Glomerular visceral epithelial cell (primary cell): ENCODE results near the gene ITGB2.
A peak's percentile ranks its signal among the peaks of the same experiment; 100 is the strongest.

Source experiments
- DNase-seq: peaks from one replicate; pipeline ENCODE4 v3.0.0-alpha.2; 2016; ENCODE audit errors: extremely low spot score

The ITGB2 gene

DNA sequence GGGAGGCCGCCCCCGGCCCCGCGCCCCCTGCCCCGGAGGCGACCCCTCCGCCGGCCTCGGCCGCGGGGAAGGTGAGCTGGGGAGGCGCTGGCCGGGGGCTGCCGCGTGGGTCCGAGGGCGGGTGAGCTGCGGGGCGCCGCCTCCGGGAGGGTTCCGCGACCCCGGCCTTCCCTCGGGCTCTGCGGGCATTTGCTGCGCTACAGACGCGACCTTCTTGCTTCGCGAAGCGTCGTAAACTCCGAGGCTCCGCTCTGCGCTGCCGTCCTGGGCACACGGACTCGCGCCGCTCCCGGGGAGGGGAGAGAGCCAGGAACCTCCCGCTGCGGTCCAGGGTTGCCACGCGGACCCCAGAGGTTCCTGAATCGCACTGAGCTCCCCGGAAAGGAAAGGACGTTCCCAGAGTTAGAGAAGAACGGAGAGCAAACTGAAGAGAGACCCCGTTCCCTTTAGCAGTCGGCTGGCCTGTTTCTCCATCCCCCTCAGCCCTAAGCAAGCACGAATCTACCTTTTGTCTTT, 19.5 kb upstream of the ITGB2 start:
- peak; percentile 26 for DNase-seq

DNA sequence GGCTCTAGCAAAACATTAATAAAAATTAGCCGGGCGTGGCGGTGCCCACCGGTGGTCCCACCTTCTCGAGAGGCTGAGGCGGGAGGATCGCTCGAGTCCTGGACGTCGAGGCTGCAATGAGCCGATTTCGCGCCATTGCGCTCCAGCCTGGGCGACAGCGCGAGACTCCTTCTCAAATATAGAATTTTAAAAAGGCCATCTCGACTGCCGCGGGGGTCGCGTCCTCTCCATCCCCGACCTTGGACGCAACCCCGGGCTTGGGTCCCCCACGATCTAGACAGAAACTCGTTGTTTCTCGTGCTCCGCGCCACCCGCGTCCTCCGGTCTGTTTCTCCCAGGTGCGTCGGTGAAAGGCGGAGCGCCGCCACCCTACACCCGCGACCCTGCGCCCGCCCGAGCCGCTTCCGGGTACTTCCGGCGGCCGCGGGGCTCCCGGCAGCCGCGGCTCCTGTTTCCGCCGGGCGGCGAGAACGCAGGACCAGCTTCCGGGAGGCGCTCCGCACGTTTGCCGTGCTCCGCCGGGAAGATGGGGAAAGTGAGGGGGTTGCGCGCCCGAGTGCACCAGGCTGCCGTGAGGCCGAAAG, 18.9 kb upstream of the ITGB2 start, which contains the start of gene SLX9:
Gene SLX9 (plus strand): TSS at position 498 of the 584 bp plus-strand sequence. CDS start 29 bp downstream, at position 527.
- peak; percentile 82 for DNase-seq

DNA sequence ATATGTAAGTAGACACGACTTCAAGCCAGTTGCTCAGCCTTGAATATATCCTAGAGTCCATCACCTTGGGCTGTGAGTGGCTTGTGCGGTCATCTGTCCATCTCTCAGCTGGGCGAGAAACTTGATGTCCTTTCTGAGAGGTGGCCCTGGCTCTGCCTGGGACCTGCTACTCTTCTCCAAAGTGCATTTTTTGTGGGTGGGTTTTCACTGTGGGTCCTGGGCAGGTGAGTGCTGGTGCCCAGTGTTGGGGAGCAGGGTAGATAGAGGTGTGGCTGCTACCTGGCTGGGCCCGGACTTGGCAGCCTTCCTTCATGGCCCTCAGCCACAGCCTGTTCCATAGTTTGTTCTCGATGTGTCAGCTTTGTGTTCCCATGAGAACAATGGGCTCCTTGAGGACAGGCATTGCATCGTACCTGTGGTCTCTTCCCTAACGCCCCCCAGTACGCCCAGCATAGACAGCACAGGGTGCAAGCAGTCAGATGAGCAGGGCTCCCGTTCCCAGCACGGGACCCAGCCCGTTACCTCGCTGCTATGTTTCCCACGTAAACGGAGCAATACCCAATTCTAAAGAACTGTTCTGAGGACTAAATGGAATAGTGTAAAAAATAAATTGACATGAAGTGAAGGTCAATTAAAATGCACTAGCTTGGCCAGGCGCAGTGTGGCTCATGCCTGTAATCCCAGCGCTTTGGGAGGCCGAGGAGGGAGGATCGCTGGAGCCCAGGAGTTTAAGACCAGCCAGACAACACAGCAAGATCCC, 18.3 kb upstream of the ITGB2 start:
- no peak for DNase-seq

DNA sequence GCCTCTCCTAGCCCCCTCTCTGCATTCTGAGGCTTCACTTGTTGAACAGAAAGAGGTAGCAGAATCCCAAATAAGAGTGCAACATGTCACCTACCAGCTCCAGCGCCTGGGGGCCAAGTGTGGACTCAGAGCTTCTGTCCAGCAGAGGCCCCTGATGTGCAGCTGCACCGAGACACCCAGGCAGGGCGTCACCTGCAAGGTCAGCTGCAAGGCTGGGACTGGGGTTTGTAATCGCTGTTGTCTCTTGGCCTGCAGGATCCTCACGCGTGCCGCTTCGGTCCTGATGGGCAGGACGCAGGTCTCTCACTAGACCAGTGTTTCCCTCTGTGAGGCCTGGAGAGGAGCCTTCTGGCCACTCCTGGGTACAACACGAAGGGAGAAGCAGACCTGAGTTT, 14.8 kb upstream of the ITGB2 start:
- DNase-seq = no peak

DNA sequence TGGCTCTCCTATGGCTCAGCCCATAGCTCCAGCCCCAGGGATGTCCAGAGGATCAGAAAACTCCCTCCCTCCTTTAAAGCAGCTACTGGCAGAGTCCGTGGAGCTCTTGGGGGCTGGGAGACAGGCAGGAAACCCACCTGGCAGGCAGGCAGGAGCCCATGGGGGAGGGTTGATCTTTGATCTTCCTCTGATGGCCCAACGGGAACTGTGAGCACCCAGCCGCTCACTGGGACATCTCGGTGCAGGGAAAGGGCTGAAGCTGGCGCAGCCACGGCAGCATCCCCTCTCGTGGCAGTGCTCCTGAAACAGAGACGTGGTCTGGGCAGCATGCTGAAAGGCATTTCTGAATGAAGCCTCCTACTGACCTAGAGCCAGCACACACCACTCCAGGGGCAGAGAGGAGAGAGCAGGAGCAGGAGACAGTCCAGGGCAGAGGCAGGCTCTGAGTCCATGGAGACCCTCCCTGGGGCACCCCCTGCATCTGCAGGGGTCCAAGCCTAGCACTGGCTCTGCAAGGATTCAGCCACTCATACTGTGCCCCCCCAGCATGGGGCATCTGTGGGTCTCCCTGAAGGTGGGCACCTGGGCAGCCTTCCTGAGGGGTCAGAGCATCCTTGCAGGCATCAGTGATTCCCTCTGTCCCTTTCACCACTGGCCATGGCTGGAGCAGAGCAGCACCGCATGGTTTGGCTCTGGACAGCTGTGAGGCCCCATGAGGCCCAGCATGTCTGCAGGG, 14.3 kb upstream of the ITGB2 start:
- no peak for DNase-seq

DNA sequence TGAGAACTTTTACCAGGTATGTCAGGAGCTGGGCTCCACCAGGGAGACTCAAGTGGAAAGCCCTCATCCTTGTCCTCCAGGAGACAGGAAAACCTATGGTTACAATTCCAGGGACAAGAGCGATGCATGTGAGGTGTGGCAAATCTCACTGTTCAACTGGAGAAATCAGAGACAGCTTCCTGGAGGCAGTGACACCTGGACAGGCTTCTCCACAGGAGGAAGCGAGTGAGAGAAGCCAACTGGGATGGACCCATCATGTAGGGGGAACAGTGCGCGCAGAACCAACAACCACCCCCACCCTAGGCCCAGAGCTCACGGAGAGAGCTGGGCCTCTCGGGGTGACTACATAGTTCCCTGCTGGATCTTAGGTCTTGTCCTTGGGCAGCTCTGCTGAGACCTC, 13.6 kb upstream of the ITGB2 start:
- DNase-seq = no peak

DNA sequence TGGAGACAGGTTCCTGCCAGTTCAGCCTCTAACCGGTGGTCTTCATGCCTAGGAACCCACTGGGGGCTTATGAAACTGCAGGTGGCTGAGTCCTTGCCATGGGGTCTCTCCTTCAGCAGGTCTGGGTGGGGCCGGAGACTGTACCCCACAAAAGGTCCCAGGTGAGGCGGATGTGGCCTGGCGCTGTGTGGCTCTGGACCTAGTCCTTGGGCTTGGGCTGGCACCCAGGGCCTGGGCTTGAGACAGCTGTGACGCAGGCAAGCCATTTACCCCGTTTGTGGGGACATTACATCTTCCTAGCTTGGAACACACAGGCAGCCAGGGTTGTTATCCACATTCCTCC, 13.2 kb upstream of the ITGB2 start:
- no peak for DNase-seq

DNA sequence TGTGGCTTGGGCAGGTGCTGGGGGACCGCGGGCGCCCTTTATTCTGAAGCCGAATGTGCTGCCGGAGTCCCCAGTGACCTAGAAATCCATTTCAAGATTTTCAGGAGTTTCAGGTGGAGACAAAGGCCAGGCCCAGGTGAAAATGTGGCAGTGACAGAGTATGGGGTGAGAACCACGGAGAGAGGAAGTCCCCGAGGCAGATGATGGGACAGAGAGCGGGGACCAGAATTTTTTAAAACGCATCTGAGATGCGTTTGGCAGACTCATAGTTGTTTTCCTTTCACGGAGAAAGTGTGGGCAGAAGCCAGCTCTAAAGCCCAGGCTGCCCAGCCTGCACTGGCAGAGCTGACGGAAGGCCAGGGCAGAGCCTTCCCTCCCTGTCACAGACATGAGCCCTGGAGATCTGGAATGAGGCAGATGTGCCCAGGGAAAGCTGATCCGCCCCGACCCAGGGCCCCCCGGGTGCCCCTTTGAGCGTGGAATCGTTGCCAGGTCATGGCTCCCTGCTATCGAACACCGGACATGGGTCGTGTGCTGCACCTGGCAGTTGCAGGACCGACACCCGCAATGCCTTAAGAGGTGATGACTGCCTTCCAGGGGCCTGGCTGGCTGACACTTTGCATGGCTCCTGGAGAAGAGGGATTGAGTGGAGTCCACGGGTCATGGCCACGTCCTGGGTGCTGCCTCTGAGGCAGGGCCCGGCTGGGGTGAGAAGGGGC, 12.7 kb upstream of the ITGB2 start:
- DNase-seq = no peak

DNA sequence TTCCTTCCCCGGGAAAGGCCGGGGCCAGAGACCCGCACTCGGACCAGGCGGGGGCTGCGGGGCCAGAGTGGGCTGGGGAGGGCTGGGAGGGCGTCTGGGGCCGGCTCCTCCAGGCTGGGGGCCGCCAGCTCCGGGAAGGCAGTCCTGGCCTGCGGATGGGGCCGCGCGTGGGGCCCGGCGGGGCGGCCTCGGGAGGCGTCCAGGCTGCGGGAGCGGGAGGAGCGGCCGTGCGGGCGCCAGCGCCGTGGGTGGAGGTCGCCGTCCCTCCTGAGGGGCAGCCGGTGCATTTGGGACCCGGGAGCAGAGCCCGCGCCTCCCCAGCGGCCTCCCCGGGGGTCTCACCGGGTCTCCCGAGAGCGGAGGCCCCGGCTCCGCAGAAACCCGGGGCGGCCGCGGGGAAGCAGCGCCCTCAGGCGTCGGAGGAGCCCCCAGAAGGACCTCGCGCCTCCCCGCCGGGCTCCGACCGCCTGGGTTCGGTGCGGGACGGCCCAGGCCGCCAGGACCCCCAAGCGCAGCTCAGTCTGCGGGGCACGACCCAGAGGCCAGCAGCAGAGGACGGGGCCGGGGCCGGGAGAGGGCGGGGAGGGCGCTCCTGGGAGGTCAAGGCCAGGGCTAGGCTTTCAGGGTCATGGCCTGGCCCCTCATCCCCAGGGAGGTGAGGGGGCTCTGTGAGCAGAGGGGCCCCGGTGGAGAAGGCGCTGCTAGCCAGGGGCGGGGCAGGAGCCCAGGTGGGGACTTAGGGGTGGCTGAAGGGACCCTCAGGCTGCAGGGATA, 11.9 kb upstream of the ITGB2 start:
- no peak for DNase-seq

DNA sequence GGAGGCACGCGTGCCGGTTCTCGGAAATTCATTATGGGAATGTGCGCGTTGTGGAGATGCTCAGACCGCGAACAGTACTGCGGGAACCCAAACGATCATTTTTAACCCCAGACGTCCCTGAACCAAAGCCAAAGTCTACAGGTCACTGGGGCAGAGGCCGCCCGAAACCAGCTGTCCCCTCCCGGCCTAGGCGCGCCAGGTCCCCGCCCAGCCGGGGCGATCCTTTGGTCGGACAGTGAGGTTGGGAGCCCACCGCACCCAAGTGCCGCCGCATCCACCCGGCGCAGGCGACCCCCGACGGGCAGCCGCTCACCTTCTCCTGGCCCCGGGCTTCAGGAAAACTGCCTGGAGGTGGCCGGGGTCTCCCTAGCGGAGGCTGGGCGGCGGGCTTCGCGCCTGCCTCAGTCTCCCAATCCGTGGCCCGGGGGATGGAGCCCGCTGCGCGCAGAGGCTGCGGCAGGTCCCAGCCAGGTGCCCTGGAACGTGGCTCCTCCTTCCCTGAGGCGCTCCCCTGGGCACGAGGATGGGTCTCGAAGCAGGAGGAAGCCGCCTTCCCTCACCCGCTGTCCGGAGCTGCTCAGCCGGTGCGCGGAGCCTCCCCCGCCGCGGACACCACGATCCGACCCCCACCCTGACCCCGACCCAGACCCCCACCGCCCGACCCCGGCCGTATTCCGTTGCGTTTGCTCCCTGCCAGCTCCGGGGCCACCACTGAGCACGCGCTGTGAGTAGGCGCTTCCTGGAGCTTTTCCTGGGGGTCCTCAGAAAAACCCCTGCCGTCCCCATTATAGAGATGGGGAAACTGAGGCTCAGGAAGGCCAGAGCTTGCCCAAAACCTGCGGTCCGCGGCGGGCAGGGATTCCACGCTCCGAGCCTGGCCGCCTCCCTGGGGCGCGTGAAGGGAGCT, 11.1 kb upstream of the ITGB2 start:
- no peak for DNase-seq

DNA sequence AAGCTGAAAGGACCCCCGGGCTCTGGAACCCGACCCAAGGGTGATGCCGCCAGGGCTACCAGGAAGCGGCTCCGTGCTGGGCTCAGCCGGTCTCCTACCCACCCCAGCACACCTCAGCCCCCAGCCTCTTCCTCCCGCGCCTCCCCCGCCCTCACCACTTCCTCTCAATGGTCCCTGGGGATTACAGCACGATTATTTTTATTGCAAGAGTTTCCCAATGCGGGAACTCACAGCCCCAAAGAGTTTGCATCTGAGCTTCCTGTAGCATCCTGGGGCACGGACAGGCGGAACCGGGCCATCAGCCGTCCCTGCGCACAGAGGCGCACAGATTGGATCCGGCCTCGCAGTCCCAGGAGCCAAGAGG, 10.4 kb upstream of the ITGB2 start:
- no peak for DNase-seq

DNA sequence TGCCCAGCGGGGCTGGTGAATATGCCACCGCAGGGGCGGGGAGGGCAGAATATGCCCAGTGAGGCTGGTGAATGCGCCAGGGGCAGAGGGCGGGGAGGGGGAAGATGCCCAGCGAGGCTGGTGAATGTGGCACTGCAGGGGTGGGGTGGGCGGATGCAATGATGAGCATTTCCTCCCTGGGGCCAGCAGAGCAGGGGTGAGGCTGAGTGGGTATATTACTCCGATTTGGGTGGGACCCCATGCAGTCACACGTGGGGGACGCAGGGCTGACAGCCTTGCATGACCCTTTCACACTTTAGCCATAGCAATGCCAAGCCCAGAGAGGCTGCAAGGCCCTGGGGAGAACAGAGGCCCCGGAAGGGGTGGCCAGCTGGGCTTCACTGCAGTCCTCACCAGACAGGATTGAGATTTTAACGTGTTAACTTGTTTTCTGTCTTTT, 9.9 kb upstream of the ITGB2 start:
- DNase-seq = no peak

DNA sequence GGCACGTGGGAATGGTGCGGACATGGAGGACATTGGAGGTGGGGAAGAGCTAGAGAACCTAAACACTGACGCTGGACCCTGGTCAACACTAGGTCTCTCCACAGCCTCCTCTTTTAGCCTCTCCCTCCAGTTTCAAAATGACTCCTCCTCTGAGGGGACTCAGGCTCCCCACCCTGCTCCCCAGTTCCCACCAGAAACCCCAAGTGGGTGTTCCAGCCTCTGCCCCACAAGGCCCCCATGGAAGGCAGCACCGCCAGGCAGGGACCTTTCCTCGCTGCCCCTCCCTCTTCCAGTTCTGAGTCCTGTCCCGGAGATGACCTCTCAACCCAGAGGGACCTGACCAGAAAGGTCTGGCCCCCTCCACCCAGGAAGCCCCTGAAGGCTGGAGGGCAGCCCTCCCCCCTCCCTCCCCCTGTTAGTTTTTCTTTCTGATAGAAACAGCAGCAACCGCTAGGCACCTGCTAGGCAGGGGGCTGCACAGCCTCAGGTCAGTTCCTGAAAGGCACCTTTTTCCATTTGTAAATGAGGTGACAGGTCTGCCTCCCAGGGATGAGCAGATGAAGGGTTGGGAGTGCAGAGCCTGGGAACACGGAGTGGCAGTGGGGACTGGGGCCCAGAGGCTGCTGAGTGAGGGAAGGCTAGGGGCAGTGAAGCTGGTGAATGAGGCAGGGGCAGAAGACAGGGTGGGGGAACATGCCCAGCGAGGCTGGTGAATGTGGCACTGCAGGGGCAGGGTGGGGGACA, 9.3 kb upstream of the ITGB2 start:
- DNase-seq = no peak

DNA sequence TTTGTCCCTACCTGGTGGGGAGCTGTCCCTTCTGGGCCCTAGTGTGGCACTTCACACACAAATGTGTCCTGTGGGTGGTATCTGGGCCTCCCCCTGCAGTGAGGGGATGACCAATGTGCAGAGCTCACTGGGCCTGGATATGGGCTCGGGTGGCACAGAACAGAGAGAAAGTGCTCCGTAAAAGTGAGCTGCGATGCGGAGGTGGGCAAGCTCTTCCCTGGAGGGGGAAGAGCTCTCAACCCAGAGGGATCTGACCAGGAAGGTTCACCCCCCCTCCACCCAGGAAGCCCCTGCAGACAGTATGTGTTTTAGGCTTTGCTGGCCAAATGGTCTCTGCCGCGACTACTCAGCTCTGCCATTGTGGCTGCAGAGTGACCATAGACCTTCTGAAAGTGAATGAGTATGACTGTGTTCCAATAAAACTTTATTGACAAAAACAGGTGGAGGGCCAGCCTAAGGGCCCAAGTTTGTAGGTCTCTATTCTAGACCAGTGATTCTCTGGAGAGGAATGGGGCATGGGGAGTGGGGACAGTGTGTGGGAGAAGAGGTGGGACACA, 8.6 kb upstream of the ITGB2 start:
- DNase-seq = no peak

DNA sequence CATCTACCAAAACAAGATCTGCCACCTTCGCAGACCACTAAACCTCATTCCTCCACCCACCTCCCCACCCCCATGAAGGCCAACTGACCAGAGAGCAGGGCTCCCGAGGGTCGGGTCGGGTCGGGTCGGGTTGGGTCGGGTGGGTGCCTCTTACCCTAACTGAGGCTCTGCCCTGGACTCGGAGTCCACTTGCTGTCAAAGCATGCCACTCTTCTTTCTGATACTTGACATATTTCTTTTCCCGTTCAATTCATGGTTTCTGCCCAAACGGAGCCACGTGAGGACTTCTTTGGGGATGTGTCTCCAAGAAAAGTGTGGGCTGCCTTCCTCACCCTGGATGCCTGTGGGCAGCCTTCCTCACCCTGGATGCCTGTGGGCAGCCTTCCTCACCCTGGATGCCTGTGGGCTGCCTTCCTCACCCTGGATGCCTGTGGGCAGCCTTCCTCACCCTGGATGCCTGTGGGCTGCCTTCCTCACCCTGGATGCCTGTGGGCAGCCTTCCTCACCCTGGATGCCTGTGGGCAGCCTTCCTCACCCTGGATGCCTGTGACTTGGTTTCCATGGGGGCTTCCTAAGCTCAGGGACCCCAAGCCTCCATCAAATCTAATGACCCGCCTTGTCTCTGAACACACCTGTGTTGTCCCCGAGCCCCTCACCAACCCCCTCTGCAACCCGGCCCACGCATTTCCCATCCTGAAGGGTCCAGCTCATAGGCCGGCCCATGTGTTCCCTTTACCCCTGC, 8.0 kb upstream of the ITGB2 start:
- DNase-seq = peak; percentile 78

DNA sequence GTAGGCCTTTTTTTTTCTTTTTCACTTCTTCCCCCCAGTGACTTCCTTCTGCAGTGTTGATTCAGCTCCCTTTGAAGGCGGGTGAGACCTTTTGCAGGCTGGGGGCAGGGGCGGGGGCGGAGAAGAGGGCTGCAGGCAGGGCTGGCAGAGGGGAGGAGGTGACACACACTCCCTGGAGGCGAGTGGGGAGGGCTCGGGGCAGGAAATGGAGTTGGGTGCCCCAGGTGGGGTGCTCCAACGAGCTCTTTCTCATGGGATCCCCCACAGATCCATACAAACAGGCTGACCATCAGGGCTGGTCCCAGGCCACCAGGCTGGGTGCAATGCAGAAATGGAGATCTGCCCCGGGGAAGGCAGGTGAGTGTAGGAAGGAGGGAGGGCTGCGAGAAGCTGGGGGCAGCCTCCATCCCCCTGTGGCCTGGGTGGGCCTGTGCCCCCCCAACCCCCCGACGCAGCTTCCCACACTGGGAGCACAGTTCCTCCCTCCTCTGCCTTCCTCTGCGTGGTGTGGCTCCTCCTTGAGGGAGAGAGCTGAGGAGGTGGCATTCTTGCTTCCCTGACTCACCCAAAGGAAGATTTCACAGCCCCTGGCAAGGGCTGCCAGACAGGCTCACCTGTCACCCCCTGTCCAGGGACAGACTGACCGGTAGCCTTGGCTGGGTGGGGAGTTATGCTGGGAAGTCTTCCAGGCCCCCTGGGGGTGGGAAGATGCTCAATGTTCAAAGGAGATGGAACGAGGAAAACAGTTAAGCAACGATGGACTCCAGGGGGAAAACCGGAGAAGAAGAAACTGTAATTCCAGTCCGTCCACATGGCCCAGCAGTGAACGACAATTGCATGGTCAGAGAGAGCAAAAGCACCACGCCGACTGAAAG, 7.1 kb upstream of the ITGB2 start:
- peak; percentile 92 for DNase-seq

DNA sequence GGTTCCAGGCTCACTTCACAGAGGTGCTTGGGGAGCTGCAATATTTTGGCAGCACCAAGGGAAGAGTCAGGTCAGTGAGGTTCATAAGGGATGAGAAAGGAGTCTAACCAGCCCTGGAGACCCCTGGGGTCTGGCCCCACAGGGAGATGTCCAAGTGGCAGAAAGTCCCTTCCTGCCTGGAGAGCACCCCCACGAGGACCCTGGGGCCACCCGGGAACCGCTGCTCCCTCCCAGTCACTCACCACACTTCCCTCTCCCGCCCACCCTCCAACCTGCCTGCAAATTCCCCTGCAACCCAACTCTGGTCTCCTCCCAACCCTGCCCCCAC, 6.5 kb upstream of the ITGB2 start:
- DNase-seq = no peak
